HepG2 (cell line): ENCODE results near the gene ZNF546. TPM values are rescaled to one million over a fixed set of nuclear protein-coding genes. Genes with fewer than 3 reads are reported as not detected.
A peak's percentile ranks its signal among the peaks of the same experiment; 100 is the strongest.

Experiments used
- E2F2 ChIP-seq: sonication (generic); formaldehyde crosslinking; IDR thresholded peaks from 2 replicates; pipeline ENCODE4 v1.4.0; 2020; ENCODE audit warnings: missing genetic modification reagents, borderline replicate concordance
- EHMT2 ChIP-seq: fragments of 200-600 bp; sonication (generic); IDR thresholded peaks from 2 replicates; pipeline ENCODE4 v1.7.0; 2017; ENCODE audit warnings: antibody characterized with exemption, low read depth, low read length, borderline replicate concordance
- EZH2 ChIP-seq: conservative IDR thresholded peaks from 2 replicates; pipeline ENCODE4 v1.6.1; 2012; ENCODE audit warnings: mild to moderate bottlenecking, low read depth, low read length, moderate library complexity
- FLYWCH1 ChIP-seq: sonication (generic); formaldehyde crosslinking; IDR thresholded peaks from 2 replicates; pipeline ENCODE4 v1.8.1; 2023; ENCODE audit warnings: mild to moderate bottlenecking, missing genetic modification reagents
- HMG20A ChIP-seq: IDR thresholded peaks from 2 replicates; pipeline ENCODE4 v1.6.1; 2016; ENCODE audit warnings: borderline replicate concordance
- HNRNPK ChIP-seq: fragments of 200-400 bp; formaldehyde crosslinking; IDR thresholded peaks from 2 replicates; pipeline ENCODE4 v1.6.1; 2018; ENCODE audit warnings: low read length, low read depth, moderate library complexity, mild to moderate bottlenecking; ENCODE audit not compliant: poor library complexity, severe bottlenecking
- HNRNPLL ChIP-seq: fragments of 200-400 bp; formaldehyde crosslinking; IDR thresholded peaks from 2 replicates; pipeline ENCODE4 v1.6.1; 2017; ENCODE audit warnings: mild to moderate bottlenecking, low read depth, low read length; ENCODE audit not compliant: poor library complexity, severe bottlenecking
- KDM3A ChIP-seq: IDR thresholded peaks from 2 replicates; pipeline ENCODE4 v1.6.1; 2018; ENCODE audit warnings: low read depth, missing compliant biosample characterization
- PLRG1 ChIP-seq: fragments of 450-650 bp; conservative IDR thresholded peaks from 2 replicates; pipeline ENCODE4 v1.6.1; 2016
- RFXANK ChIP-seq: IDR thresholded peaks from 2 replicates; pipeline ENCODE4 v1.6.1; 2016
- SRSF1 ChIP-seq: fragments of 200-400 bp; formaldehyde crosslinking; optimal IDR thresholded peaks from 2 replicates; pipeline ENCODE3; 2017; ENCODE audit warnings: mild to moderate bottlenecking, low read depth, low read length, moderate library complexity
- THAP11 ChIP-seq: IDR thresholded peaks from 2 replicates; pipeline ENCODE4 v1.6.1; 2016; ENCODE audit warnings: missing biosample characterization, missing genetic modification reagents
- TRIM22 ChIP-seq: fragments of 450-650 bp; IDR thresholded peaks from 2 replicates; pipeline ENCODE4 v1.6.1; 2017
- ZFX ChIP-seq: sonication (generic); formaldehyde crosslinking; IDR thresholded peaks from 2 replicates; pipeline ENCODE4 v1.4.0; 2020; ENCODE audit warnings: mild to moderate bottlenecking, low read depth, missing genetic modification reagents, moderate library complexity
- ZNF777 ChIP-seq: sonication (generic); formaldehyde crosslinking; IDR thresholded peaks from 2 replicates; pipeline ENCODE4 v1.4.0; 2020; ENCODE audit warnings: missing genetic modification reagents
- polyA plus RNA-seq, 8 experiments: library from polyadenylated mRNA; depleted of rRNA in 3 of 8; stranded (reverse) in 7 of 8; unstranded in 1 of 8; fragments of >200 nt; fragmentation: Illumina TruSeq in 4 of 8; extraction: Trizol in 4 of 8; gene quantifications; 2 replicates each; pipeline versions ENCODE4 v1.2.1 to v1.2.3, GENCODE V29; 2011 to 2016; ENCODE audit warnings: low read depth in 4 of 8, missing spikeins in 1 of 8, mixed read lengths in 1 of 8; ENCODE audit not compliant: insufficient read depth in 1 of 8
- total RNA-seq, 5 experiments: library from RNA; depleted of rRNA; stranded (reverse); fragments of >200 nt; fragmentation: Illumina TruSeq; extraction: Trizol; gene quantifications; 2 replicates each; pipeline ENCODE4 v1.2.3, GENCODE V29; 2016; ENCODE audit warnings: low read depth in 1 of 5
- TF ChIP-seq, protein P1 (sequence below): IDR thresholded peaks from 2 replicates; pipeline ENCODE4 v1.6.1; 2016; ENCODE audit warnings: low read depth, borderline replicate concordance
- TF ChIP-seq, protein P2 (sequence below): sonication (generic); formaldehyde crosslinking; IDR thresholded peaks from 2 replicates; pipeline ENCODE4 v1.9.0; 2021; ENCODE audit warnings: mild to moderate bottlenecking, missing genetic modification reagents
- TF ChIP-seq, protein P3 (sequence below): sonication (generic); formaldehyde crosslinking; IDR thresholded peaks from 2 replicates; pipeline ENCODE4 v1.5.0; 2020; ENCODE audit warnings: missing genetic modification reagents, mild to moderate bottlenecking, borderline replicate concordance

The ZNF546 gene
- total and polyA plus RNA-seq, 2 of the 13 experiments (the other 11 are each of a cell fraction or from before 2014, with no cell fraction given) = 2.2 to 4.1 TPM

GRCh38 chr19:39996811-39997637 lies at the start of gene ZNF546 (continued):
- no peak for TF ChIP-seq TRIM22
- TF ChIP-seq HNRNPK = no peak
- TF ChIP-seq HMG20A (CRISPR knock-in tag) = no peak
- TF ChIP-seq E2F2 (CRISPR knock-in tag) = peak; percentile 76; the same call in 1 of the 2 replicates
- TF ChIP-seq RFXANK (CRISPR knock-in tag) = peak; percentile 51; the same call in 1 of the 2 replicates
- no peak; the same call in 1 of the 2 replicates for TF ChIP-seq EHMT2
- no peak; the same call in 1 of the 2 replicates for TF ChIP-seq FLYWCH1 (CRISPR knock-in tag)
- TF ChIP-seq KDM3A = 0 out of 2 replicates have a peak, but pooled peaks have one; percentile 55
- TF ChIP-seq ZFX = peak; percentile 99
- TF ChIP-seq, protein P1, sequence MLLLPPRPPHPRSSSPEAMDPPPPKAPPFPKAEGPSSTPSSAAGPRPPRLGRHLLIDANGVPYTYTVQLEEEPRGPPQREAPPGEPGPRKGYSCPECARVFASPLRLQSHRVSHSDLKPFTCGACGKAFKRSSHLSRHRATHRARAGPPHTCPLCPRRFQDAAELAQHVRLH = no peak; the same call in 1 of the 2 replicates
- TF ChIP-seq EZH2 = no peak
- TF ChIP-seq, protein P2, sequence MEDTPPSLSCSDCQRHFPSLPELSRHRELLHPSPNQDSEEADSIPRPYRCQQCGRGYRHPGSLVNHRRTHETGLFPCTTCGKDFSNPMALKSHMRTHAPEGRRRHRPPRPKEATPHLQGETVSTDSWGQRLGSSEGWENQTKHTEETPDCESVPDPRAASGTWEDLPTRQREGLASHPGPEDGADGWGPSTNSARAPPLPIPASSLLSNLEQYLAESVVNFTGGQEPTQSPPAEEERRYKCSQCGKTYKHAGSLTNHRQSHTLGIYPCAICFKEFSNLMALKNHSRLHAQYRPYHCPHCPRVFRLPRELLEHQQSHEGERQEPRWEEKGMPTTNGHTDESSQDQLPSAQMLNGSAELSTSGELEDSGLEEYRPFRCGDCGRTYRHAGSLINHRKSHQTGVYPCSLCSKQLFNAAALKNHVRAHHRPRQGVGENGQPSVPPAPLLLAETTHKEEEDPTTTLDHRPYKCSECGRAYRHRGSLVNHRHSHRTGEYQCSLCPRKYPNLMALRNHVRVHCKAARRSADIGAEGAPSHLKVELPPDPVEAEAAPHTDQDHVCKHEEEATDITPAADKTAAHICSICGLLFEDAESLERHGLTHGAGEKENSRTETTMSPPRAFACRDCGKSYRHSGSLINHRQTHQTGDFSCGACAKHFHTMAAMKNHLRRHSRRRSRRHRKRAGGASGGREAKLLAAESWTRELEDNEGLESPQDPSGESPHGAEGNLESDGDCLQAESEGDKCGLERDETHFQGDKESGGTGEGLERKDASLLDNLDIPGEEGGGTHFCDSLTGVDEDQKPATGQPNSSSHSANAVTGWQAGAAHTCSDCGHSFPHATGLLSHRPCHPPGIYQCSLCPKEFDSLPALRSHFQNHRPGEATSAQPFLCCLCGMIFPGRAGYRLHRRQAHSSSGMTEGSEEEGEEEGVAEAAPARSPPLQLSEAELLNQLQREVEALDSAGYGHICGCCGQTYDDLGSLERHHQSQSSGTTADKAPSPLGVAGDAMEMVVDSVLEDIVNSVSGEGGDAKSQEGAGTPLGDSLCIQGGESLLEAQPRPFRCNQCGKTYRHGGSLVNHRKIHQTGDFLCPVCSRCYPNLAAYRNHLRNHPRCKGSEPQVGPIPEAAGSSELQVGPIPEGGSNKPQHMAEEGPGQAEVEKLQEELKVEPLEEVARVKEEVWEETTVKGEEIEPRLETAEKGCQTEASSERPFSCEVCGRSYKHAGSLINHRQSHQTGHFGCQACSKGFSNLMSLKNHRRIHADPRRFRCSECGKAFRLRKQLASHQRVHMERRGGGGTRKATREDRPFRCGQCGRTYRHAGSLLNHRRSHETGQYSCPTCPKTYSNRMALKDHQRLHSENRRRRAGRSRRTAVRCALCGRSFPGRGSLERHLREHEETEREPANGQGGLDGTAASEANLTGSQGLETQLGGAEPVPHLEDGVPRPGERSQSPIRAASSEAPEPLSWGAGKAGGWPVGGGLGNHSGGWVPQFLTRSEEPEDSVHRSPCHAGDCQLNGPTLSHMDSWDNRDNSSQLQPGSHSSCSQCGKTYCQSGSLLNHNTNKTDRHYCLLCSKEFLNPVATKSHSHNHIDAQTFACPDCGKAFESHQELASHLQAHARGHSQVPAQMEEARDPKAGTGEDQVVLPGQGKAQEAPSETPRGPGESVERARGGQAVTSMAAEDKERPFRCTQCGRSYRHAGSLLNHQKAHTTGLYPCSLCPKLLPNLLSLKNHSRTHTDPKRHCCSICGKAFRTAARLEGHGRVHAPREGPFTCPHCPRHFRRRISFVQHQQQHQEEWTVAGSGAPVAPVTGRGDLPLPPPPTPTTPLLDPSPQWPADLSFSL (CRISPR knock-in tag) = no peak; the same call in 1 of the 2 replicates
- peak; percentile 63; the same call in 1 of the 2 replicates for TF ChIP-seq ZNF777 (CRISPR knock-in tag)
- TF ChIP-seq, protein P3, sequence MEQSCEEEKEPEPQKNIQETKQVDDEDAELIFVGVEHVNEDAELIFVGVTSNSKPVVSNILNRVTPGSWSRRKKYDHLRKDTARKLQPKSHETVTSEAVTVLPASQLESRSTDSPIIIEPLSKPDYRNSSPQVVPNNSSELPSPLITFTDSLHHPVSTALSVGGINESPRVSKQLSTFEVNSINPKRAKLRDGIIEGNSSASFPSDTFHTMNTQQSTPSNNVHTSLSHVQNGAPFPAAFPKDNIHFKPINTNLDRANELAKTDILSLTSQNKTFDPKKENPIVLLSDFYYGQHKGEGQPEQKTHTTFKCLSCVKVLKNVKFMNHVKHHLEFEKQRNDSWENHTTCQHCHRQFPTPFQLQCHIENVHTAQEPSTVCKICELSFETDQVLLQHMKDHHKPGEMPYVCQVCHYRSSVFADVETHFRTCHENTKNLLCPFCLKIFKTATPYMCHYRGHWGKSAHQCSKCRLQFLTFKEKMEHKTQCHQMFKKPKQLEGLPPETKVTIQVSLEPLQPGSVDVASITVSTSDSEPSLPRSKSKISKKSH (CRISPR knock-in tag) = peak; percentile 16; the same call in 1 of the 2 replicates
- TF ChIP-seq PLRG1 = no peak
- TF ChIP-seq SRSF1 = no peak
- TF ChIP-seq THAP11 (CRISPR knock-in tag) = peak; percentile 99
- peak; percentile 82 for TF ChIP-seq HNRNPLL
